CD4-positive, alpha-beta T cell treated with Interleukin-1 beta for 1 hour (primary cell): ENCODE data around the gene SMC5.
A peak's percentile ranks its signal among the peaks of the same experiment; 100 is the strongest.
"Not testable (repeated sequence)": the region's sequence is repeated elsewhere in the genome, so short reads cannot be mapped to it uniquely, and the experiment has no call there.

Experiments
- DNase-seq, 2 donors: peaks; one replicate each; pipeline ENCODE4 v3.0.0-alpha.2; 2020 to 2022

SMC5 gene

DNA sequence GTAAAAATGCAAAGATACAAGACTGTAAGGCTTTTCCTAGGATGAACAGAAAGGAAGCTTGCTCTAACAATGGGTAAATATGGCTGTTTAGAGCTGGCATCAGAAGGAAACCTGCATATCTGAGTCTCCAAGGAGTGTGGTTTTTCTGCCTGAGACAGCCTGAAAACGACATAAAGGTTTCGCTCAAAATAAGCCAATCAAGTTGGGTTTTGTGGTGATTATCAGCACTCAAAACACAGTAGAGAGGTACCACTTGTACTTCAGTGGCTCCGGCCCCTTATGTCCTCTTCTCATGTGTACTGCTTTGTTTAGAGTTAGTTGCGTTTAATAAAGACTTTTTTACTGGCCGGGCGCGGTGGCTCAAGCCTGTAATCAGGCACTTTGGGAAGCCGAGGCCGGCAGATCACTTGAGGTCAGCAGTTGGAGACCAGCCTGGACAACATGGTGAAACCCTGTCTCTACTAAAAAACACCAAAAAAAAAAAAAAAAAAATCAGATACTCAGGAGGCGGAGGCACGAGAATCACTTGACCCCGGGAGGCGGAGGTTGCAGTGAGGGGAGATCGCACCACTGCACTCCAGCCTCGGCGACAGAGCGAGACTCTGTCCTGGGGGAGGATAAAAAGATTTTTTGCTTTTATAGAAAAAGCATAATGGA, 116.3 kb downstream of the SMC5 start:
- DNase-seq: no peak

DNA sequence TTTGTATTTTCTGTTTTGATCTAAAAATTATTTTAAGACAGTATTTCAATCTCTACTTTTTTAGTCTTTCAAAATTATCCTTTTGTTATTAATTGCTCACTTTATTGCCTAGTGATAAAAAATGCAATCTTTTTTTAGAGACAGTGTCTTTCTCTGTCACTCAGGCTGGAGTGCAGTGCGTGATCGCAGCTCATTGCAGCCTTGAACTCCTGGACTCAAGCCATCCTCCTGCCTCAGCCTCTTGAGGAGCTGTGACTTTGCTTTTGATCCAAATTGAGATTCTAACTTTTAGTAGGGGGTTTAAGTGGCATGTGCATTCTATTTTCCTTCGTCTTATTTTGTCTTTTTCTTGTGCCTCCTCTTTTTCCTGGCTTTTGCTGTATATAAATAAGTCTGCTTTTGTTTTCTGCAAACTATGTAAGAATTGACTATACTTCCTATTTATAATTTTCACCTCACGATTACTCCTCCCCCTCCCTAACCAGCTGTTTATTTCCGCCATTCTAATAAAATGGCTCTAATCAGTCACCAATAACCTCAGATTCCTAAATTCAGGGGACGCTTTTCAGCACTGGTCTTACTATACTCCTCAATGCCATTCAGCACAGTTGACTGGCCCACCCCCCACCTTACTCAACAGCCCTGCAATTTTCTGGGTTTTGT, 123.4 kb downstream of the SMC5 start:
- no peak for DNase-seq

- DNase-seq: no peak
Measured at GRCh38 chr9:70382709-70383605, 124.2 kb downstream of the SMC5 start.

DNA sequence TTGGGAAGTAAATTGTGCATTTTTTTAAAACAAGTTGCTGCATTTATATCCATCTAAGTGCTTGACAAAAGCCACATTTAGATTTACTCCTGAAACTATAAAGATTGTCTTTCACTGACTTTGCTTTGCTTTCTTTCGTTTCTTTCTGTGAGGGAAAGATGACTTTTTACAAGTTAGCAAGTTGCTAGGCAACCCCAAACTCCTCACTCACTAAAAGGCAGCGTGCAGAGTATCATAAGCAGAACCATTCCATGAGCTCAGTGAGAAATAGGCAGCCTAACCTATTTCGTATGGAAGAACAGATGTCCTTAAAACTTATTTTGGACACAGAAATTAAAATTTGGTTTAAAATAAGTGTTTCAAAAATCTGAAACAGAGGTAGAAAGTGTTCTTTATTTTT, 126.6 kb downstream of the SMC5 start:
- no peak for DNase-seq

GRCh38 chr9:70387663-70388062, 128.9 kb downstream of the SMC5 start:
- no peak for DNase-seq

GRCh38 chr9:70389188-70389587, 130.4 kb downstream of the SMC5 start:
- DNase-seq: no peak

DNA sequence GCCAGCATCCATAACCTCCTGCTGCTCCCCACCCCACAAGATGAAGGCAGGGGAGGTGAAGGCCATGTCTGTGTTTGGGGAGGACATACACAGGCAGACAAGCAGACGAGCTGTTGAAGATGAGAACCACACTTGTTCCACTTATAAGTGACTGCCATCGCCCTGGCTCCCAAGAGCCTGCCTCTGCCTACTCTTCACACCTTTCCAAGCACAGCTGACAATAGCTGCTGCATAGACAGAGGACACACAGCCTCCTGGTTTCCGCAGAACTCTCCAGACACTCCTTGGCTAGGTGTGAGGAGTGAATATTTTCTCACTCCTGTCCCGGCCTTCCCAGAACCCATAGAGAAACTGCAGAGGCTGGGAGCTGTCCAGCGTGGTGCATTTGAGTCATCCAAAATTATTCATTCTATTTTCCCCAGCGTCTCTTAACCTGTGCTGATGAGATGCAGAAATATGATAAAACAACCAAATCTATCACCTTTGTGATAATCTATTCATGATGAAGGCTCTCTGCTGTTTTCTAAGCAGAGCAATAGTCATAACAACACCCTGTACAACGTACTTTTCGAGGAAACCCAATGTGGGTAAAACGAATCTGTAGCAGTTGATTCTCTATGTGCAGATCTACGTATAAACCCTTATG, 131.0 kb downstream of the SMC5 start:
- DNase-seq: no peak

DNA sequence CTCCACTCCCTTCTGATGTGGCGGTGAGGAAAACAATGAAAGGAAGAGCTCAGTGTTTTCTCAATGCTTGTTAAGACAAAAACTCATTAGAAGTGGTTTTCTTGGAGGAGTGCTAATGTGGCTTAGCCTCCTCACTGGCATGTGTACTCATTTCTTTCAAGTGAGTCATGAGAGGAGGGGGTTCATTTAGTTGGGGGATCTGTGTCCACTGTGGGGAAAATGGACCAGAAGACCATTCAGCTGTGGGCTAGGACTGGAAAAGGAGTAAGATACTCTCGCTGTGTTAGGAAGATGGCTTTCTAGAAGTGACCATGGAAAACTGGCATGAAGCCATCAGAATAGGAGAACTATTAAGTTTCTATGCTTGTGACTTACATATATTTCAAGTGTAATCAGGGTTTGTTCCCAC, 132.2 kb downstream of the SMC5 start:
- DNase-seq: no peak

- no peak for DNase-seq
Measured at GRCh38 chr9:70392189-70392588, 133.4 kb downstream of the SMC5 start.

- DNase-seq: no peak
Measured at GRCh38 chr9:70392850-70393249, 134.1 kb downstream of the SMC5 start.

- no peak for DNase-seq
Measured at GRCh38 chr9:70395652-70396051, 136.9 kb downstream of the SMC5 start.

GRCh38 chr9:70398145-70398556, 139.4 kb downstream of the SMC5 start:
- DNase-seq: peak; percentile 34 to 55

- no peak for DNase-seq
Measured at GRCh38 chr9:70399141-70399540, 140.4 kb downstream of the SMC5 start.

GRCh38 chr9:70400107-70400892, 141.5 kb downstream of the SMC5 start:
- no peak for DNase-seq

- not testable (repeated sequence) for DNase-seq
Measured at GRCh38 chr9:70401241-70401640, 142.5 kb downstream of the SMC5 start.

- DNase-seq: no peak
Measured at GRCh38 chr9:70402213-70402612, 143.4 kb downstream of the SMC5 start.

- no peak for DNase-seq
Measured at GRCh38 chr9:70403166-70403565, 144.4 kb downstream of the SMC5 start.

DNA sequence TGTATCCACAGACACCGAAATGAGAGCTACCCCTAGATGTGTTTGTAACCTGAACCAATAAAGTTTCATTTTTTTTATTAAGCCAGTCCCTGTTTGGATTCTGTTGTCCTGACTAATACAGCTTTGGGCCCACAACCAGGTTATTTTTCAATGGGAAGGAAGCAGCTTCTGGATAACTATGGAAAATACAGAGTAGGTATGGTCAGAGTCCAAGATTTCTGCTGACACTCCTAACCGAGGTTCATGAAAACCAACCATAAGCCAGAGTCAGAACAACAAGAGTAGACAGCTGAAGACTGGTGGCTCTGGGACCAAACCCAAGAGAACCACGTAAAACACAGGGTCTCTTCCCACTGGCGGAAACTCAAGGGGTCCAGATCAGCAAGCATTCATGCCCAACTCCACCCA, 144.8 kb downstream of the SMC5 start:
- no peak for DNase-seq

GRCh38 chr9:70404261-70404660, 145.5 kb downstream of the SMC5 start:
- DNase-seq: no peak
